HAP-1 (cell line): ENCODE data around the gene NADK2.

Experiments
- DNase-seq, 2 experiments: peaks; one replicate each; pipeline ENCODE4 v3.0.0-alpha.2; 2016 to 2020; ENCODE audit warnings: low spot score in 2 of 2
- H3K27me3 ChIP-seq: fragments of 250-450 bp; sonication (Bioruptor Pico); 2 replicates; pipeline ENCODE4 v1.5.1; 2020; ENCODE audit warnings: low read depth, mild to moderate bottlenecking, moderate library complexity
- H3K36me3 ChIP-seq: fragments of 250-450 bp; sonication (Bioruptor Pico); replicated peaks from 2 replicates; pipeline ENCODE4 v1.5.1; 2020; ENCODE audit warnings: mild to moderate bottlenecking
- H3K4me1 ChIP-seq: fragments of 250-450 bp; sonication (Bioruptor Pico); 2 replicates; pipeline ENCODE4 v1.5.1; 2020; ENCODE audit warnings: mild to moderate bottlenecking
- H3K4me3 ChIP-seq: fragments of 250-450 bp; sonication (Bioruptor Pico); 2 replicates; pipeline ENCODE4 v1.5.1; 2020; ENCODE audit warnings: mild to moderate bottlenecking, moderate library complexity
- H3K9me3 ChIP-seq: fragments of 250-450 bp; sonication (Bioruptor Pico); 2 replicates; pipeline ENCODE4 v1.5.1; 2020; ENCODE audit warnings: mild to moderate bottlenecking, moderate library complexity
- in situ Hi-C: fragments of 300-500 bp; cut with MboI; formaldehyde crosslinking; loops from 3 replicates; pipeline ENCODE4 v1.14.3; 2020; ENCODE audit warnings: low sequenced_read_pairs, inconsistent platforms, mixed read lengths

Gene NADK2

DNA sequence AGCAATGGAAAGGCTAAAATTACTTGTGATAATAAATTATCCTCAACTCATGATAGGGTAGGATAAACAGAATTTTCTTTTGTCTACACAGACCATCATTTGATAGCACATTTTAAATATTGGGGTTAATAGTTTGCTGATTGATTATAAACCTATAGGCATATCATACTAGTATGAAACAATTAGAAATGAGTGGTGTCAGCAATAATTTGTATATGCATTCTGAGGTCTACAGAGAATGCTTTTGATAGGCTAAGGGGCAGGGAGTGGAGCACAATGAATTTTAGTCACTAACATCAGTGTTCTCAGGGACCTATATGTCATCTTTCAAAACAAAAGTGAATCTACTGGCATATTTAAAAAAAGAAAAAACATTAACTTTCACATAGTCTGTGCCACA is 27.8 kb upstream of the NADK2 start:
- Histone ChIP-seq H3K27me3 (peaks cover 2% of the 10 kb centered on the region; the same call in 1 of the 2 replicates), H3K9me3 (no peaks in the 10 kb centered on the region), H3K4me1 (no peaks in the 10 kb centered on the region), H3K36me3 (no peaks in the 10 kb centered on the region), H3K4me3 (no peak overlapping the region)
- no peak for DNase-seq
- in situ Hi-C loops: loop anchor here (25.0 kb wide), 1 partner anchor 243 kb away; no protein-coding TSS in a partner anchor

DNA sequence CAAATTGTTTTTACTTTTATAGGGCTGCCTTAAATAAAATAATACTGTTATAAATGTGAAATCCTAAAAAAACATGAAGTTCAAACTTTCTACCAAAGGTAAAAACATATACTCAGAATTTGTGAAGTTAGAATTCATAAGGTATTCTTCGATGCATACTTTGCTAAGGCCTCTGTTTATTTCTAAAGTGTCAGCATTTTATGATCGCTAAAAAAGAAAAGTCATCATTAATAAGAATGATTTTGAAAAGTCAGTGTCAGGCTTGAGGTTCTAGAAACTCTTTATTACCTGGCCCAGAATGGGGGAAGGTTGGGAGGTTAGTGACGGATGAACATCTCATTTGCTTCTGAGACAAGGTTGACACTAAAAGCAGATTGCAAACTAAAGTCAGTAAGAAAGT is 26.2 kb upstream of the NADK2 start:
- DNase-seq: no peak
- Histone ChIP-seq H3K27me3 (peaks cover 2% of the 10 kb centered on the region; the same call in 1 of the 2 replicates), H3K36me3 (no peaks in the 10 kb centered on the region), H3K9me3 (no peaks in the 10 kb centered on the region), H3K4me1 (no peaks in the 10 kb centered on the region), H3K4me3 (no peak overlapping the region)
- in situ Hi-C loops: loop anchor here (25.0 kb wide), 1 partner anchor 244 kb away; no protein-coding TSS in a partner anchor

DNA sequence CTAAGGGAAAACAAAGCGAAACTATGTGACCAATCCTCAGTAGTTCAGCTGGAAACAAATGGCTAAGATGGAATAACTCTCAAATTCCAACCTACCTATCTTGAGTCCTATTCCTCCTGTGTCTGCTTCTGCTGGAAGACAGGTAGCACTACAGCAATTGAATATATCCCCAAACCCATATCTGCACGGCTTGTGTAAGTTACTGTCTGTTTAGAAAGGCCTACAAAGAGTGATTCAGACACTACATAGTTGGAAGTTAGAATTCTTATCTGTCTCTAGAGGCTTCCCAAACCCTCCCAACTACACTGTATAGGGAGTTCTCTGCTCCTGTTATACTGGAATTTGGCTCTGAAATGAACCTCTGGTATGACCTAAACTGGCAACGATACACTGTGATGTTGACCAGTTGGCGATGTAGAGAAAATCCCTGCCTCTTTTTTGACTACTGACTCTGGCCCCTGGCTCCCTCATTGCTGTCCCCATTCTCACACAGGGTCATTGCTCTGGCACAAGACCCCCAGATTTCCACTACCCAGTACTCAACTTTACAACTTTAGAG is 22.6 kb upstream of the NADK2 start:
- in situ Hi-C loops: loop anchor here (25.0 kb wide), 1 partner anchor 248 kb away; no protein-coding TSS in a partner anchor
- H3K9me3 ChIP-seq: no peaks in the 10 kb centered on the region
- no peak for DNase-seq
- H3K4me3 ChIP-seq: no peak overlapping the region
- no peaks in the 10 kb centered on the region; the same call in 1 of the 2 replicates for H3K27me3 ChIP-seq
- no peaks in the 10 kb centered on the region for H3K36me3 ChIP-seq
- no peaks in the 10 kb centered on the region for H3K4me1 ChIP-seq

DNA sequence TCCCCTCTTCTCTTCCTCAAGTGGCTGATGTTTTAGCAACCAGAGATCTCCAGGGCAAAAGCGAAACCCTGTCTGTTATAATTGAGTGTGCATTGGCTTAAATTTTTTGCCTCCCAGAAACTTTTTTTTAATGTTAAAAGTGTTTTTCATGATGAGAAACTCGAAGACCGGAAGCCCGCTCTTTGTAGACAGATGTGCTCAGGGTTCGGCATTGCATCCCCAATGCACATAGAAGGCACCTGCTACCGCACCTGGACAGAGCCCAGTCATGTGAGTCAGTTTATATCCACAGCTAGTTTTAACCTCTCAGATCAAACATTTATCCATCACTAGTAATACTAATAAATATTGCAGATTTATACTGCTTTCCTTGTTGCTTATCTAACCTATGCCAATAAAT is 19.5 kb upstream of the NADK2 start:
- no peak overlapping the region for H3K4me3 ChIP-seq
- H3K4me1 ChIP-seq: no peaks in the 10 kb centered on the region
- DNase-seq: no peak
- no peaks in the 10 kb centered on the region for H3K36me3 ChIP-seq
- no peaks in the 10 kb centered on the region for H3K27me3 ChIP-seq
- no peaks in the 10 kb centered on the region for H3K9me3 ChIP-seq
- in situ Hi-C loops: loop anchor here (25.0 kb wide), 1 partner anchor 251 kb away; no protein-coding TSS in a partner anchor

DNA sequence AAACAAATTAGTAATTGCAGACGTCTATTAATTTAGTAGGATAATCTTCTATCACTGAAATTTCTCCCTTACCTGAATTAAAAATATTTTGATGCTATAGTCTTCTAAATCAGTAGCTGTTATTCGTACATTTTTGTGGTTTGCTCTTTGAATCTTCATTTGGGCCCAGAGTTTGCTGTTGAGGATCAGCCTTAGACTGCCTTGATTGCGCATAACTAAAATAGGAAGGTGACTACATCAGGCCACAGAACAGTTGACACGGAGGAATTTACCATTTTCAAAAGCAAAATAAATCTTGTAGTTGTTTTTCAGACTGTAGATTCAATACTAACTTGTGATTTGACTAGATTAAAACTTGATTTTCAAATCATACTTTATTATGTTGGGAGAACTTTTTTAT is 11.8 kb upstream of the NADK2 start:
- DNase-seq: no peak
- Histone ChIP-seq H3K4me3 (no peak overlapping the region), H3K9me3 (no peaks in the 10 kb centered on the region), H3K27me3 (no peaks in the 10 kb centered on the region), H3K4me1 (peaks cover 3% of the 10 kb centered on the region; the same call in 1 of the 2 replicates), H3K36me3 (no peaks in the 10 kb centered on the region)
- in situ Hi-C loops: loop anchor here (25.0 kb wide), 1 partner anchor 259 kb away; no protein-coding TSS in a partner anchor

DNA sequence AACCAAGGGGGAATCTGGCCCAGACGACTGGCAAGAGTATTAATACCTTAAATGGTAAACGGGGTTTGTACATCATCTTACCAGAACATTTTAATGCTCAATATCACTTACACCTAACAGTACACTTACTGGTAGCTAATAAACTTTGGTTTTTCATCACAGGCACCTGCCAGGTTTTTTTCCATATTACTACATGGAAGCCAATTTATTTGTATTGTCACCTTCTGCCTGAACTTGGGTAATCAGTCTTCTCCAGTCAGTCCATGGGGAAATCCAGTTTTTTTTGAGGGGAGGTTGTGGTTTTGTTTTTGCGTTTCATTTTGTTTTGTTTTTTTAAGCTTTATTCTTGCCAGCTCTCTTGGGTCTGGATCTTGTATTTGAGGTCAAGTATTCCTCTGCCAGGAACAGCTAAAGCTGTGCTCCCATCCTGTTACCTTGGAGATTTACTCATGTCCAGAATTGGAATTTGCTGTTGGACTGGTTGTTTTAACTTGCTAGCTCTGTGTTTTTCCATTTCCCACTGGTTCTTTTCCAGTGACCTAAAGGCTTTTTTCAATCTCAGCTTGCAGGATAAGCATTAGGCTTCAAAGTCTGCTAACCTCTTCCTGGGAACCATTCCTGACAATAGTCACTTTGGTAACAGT is 11.1 kb upstream of the NADK2 start:
- Histone ChIP-seq H3K4me1 (peaks cover 3% of the 10 kb centered on the region; the same call in 1 of the 2 replicates), H3K4me3 (no peak overlapping the region), H3K27me3 (no peaks in the 10 kb centered on the region), H3K36me3 (no peaks in the 10 kb centered on the region), H3K9me3 (no peaks in the 10 kb centered on the region)
- in situ Hi-C loops: loop anchor here (25.0 kb wide), 1 partner anchor 259 kb away; no protein-coding TSS in a partner anchor
- no peak for DNase-seq

DNA sequence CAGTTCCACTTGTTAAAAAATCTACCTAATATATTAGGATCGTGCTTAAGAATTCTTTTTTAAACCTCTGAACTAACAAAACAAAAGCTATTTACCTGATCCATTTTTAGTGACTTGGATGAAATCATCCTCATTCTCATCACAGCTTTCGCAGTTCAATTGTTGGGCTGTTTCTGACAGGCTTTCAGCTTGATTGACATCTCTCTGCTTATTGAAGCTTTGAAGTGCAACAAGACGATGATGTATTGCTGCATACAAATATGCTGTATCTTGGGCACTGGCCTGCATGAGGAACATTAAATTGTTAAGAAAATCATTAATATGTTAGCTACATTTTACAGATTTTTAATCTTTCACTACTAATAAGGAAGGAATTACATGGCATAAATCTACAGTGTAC is 9.5 kb upstream of the NADK2 start:
- H3K4me3 ChIP-seq: no peak overlapping the region
- no peaks in the 10 kb centered on the region for H3K27me3 ChIP-seq
- no peaks in the 10 kb centered on the region for H3K36me3 ChIP-seq
- peaks cover 3% of the 10 kb centered on the region; the same call in 1 of the 2 replicates for H3K4me1 ChIP-seq
- no peaks in the 10 kb centered on the region for H3K9me3 ChIP-seq
- in situ Hi-C loops: loop anchor here (25.0 kb wide), 1 partner anchor 261 kb away; no protein-coding TSS in a partner anchor
- DNase-seq: no peak

DNA sequence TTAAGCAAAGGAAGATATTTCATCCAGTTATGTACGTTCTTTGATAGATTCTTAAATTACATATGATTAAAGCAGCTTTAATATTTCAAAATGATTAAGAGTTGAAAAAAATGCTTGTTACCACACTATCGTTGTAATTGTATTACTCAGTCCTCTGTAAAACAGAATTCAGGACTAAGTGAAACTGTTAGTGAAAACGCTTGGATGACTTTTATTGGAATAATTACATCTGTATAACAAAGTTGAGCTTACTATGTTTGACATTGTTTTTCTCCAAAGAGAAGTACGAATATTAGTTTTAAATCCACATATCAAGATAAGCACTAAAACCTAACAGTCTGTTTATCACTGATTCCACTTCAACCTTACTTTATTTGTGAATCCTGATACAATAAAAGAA is 8.7 kb upstream of the NADK2 start:
- Histone ChIP-seq H3K27me3 (no peaks in the 10 kb centered on the region), H3K9me3 (no peaks in the 10 kb centered on the region), H3K36me3 (no peaks in the 10 kb centered on the region), H3K4me1 (peaks cover 3% of the 10 kb centered on the region; the same call in 1 of the 2 replicates), H3K4me3 (no peak overlapping the region)
- DNase-seq: no peak
- in situ Hi-C loops: loop anchor here (25.0 kb wide), 1 partner anchor 262 kb away; no protein-coding TSS in a partner anchor

DNA sequence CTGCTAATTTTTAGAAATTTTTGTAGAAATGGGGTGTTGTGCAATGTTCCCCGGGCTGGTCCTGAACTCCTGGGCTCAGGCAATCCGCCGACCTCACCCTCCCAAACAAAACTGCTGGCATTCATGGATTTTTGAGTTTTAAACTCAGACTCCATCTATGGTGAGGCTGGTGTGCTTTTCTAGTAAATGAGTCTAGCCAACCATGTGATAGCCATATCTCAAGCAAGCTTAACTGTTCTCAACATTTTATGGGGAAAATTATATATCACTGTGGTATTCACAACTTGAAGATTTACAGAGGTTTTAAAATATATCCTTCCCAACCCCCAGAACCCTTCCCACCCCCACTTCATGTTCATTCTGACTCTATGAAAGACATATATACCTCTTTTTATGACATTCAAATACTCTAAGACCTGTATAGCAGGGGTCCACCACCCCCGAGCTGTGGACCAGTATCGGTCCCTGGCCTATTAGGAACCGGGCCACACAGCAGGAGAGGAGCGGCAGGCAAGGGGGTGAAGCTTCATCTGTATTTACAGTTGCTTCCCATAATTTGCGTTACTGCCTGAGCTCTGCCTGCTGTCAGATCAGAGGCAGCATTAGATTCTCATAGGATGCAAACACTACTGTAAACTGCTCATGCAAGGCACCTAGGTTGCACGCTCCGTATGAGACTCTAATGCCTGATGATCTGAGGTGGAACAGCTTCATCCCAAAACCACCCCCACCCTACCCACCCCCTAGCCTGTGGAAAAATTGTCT is 4.5 kb upstream of the NADK2 start:
- peaks cover 3% of the 10 kb centered on the region; the same call in 1 of the 2 replicates for H3K4me1 ChIP-seq
- no peaks in the 10 kb centered on the region for H3K36me3 ChIP-seq
- no peaks in the 10 kb centered on the region for H3K9me3 ChIP-seq
- H3K4me3 ChIP-seq: no peak overlapping the region
- in situ Hi-C loops: no loop called here
- H3K27me3 ChIP-seq: no peaks in the 10 kb centered on the region
- no peak for DNase-seq

DNA sequence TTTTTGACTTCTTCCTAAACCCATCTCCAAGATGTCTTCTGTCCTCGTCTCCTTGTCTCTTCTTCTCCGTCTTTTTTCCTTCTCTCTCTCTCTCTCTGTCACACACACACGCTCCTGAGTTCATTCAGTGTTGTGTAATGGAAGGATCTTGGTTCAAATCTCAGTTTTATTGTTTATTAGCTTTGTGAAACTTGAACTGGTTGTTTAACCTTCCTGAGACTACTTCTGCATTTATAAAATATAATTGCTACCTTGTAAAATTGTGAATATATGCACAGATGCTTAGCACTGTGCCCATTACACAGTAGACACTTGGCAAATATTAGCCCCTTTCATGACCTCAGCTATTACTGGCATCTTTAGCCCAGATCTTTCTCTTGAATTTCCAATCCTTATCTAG is 2.4 kb upstream of the NADK2 start:
- DNase-seq: no peak
- Histone ChIP-seq H3K27me3 (no peaks in the 10 kb centered on the region), H3K4me3 (no peak overlapping the region), H3K36me3 (no peaks in the 10 kb centered on the region), H3K4me1 (peaks cover 16% of the 10 kb centered on the region), H3K9me3 (no peaks in the 10 kb centered on the region)
- in situ Hi-C loops: no loop called here

DNA sequence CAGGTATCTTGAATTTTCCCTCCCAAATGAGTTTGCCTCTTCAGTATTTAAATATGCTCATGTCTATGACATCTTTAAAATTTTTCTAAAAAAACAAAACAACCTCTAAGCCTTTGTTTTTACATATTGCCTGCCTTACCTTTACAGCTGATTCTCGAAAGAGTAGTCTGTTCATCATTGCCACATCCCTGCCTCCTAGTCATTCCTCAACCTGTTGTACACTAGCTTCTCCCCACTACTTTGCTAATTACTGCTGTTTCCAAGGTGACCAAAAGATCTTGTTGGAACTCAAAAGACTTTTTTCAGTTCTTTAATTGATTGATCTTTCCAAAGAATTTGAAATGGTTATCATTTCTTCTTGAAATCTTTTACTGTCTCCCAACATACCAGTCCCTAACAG is 1.9 kb upstream of the NADK2 start:
- H3K9me3 ChIP-seq: no peaks in the 10 kb centered on the region
- peaks cover 20% of the 10 kb centered on the region for H3K4me1 ChIP-seq
- no peak overlapping the region for H3K4me3 ChIP-seq
- in situ Hi-C loops: no loop called here
- H3K36me3 ChIP-seq: no peaks in the 10 kb centered on the region
- no peaks in the 10 kb centered on the region for H3K27me3 ChIP-seq
- no peak for DNase-seq

DNA sequence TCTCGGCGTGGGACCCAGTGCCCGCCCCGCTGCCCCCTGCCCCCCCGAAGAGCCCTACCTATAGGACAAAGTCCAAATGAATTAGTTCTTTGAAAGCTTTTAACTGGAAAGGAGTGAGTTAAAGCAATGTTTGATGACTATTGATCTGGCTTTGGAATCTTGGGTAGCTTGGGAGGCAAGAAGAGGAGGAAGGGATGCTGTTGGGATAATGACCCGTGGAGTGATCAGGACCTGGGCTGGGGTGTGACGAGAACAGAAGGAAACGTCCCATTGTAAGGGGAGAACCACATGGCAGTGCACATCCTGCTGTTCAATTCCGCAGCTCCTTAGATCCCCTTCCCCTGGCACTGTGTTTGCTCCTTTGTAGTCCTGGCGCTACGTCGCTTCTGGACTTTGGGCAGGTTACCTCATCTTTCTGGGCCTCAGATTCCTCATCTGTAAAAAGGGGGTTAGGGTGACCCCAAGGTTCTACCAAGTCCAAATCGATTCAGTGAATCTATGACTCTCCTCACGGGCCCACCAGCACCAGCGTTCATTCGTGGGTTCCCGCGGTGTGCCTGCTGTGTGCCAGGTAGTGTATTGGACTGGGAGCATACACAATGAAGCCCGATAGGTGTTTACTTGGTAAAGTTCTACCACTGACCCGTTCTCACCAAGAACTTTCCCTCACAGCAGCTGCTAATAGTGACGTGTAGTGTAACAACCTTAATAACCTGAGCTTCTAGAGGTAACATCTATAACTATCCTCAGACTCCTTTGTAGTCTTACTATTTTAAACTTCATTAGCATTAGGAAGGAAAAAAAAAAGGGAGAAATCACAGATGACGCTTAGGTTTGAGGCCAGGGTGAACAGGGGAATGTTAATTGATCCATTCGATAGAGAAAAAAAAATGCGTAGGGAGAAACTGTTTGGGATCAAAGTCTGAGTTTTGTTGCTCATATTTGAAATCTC is 1.1 kb upstream of the NADK2 start:
- in situ Hi-C loops: no loop called here

More for the DNA sequence above, 1.1 kb upstream of the NADK2 start:
- no peak for DNase-seq
- no peak overlapping the region; the same call in 1 of the 2 replicates for H3K4me3 ChIP-seq
- H3K9me3 ChIP-seq: no peaks in the 10 kb centered on the region
- peaks cover 25% of the 10 kb centered on the region for H3K4me1 ChIP-seq
- no peaks in the 10 kb centered on the region for H3K36me3 ChIP-seq
- no peaks in the 10 kb centered on the region for H3K27me3 ChIP-seq
